Hepatocyte (in vitro differentiated cells): Measurements from ENCODE around the gene SNAP29. TPM values are rescaled to one million over a fixed set of nuclear protein-coding genes. Genes with fewer than 3 reads are reported as not detected.
"Not testable (repeated sequence)": the region's sequence is repeated elsewhere in the genome, so short reads cannot be mapped to it uniquely, and the experiment has no call there.

Source experiments
- DNase-seq: peaks from one replicate; pipeline ENCODE4 v3.0.0-alpha.2; 2016; ENCODE audit warnings: low spot score
- H2AFZ ChIP-seq: fragments of 200-600 bp; sonication (generic); 2 replicates; pipeline ENCODE4 v1.6.0; 2016; ENCODE audit warnings: antibody characterized with exemption, mild to moderate bottlenecking
- H3K27ac ChIP-seq: fragments of 200-600 bp; sonication (generic); 2 replicates; pipeline ENCODE4 v1.5.1; 2016; ENCODE audit warnings: mild to moderate bottlenecking
- H3K27me3 ChIP-seq: fragments of 200-600 bp; sonication (generic); 2 replicates; pipeline ENCODE4 v1.6.1; 2016
- H3K36me3 ChIP-seq: fragments of 200-600 bp; sonication (generic); replicated peaks from 2 replicates; pipeline ENCODE4 v1.5.1; 2016; ENCODE audit warnings: low read depth; ENCODE audit not compliant: insufficient read depth
- H3K4me1 ChIP-seq: fragments of 200-600 bp; sonication (generic); 2 replicates; pipeline ENCODE4 v1.5.1; 2016; ENCODE audit warnings: mild to moderate bottlenecking, moderate library complexity; ENCODE audit not compliant: insufficient read depth
- H3K4me2 ChIP-seq: fragments of 200-600 bp; sonication (generic); 2 replicates; pipeline ENCODE4 v1.6.0; 2016
- H3K4me3 ChIP-seq: fragments of 200-600 bp; sonication (generic); 2 replicates; pipeline ENCODE4 v1.5.1; 2016; ENCODE audit warnings: mild to moderate bottlenecking
- H3K79me2 ChIP-seq: fragments of 200-600 bp; sonication (generic); 2 replicates; pipeline ENCODE4 v1.6.0; 2017; ENCODE audit warnings: mild to moderate bottlenecking
- H3K9me2 ChIP-seq: fragments of 200-600 bp; sonication (generic); replicated peaks from 2 replicates; pipeline ENCODE4 v1.6.0; 2017; ENCODE audit warnings: mild to moderate bottlenecking; ENCODE audit not compliant: insufficient read depth
- H3K9me3 ChIP-seq: fragments of 200-600 bp; sonication (generic); 2 replicates; pipeline ENCODE4 v1.5.1; 2016; ENCODE audit warnings: low read depth, mild to moderate bottlenecking
- H4K20me1 ChIP-seq: fragments of 200-600 bp; sonication (generic); 2 replicates; pipeline ENCODE4 v1.6.0; 2016; ENCODE audit warnings: mild to moderate bottlenecking; ENCODE audit not compliant: insufficient read depth, poor library complexity, severe bottlenecking
- EZH2 ChIP-seq: fragments of 200-600 bp; sonication (generic); IDR thresholded peaks from 2 replicates; pipeline ENCODE4 v1.6.1; 2016; ENCODE audit warnings: antibody characterized with exemption, mild to moderate bottlenecking, borderline replicate concordance
- EZH2phosphoT487 ChIP-seq: fragments of 200-600 bp; sonication (generic); IDR thresholded peaks from one replicate; pipeline ENCODE4 v1.6.1; 2018; ENCODE audit warnings: antibody characterized with exemption, mild to moderate bottlenecking, low read depth, moderate library complexity; ENCODE audit not compliant: unreplicated experiment, severe bottlenecking
- WGBS: methylation state at CpG from one replicate; pipeline ENCODE4 v1.1.6; 2016; ENCODE audit warnings: low lambda C conversion rate; ENCODE audit errors: missing lambda C conversion rate; 5-methylcytosine and 5-hydroxymethylcytosine counted together
- polyA plus RNA-seq: library from polyadenylated mRNA; unstranded; fragments of >200 nt; fragmentation: Nextera tagmentation; extraction: Ambion mirVana; gene quantifications from 2 replicates; pipeline ENCODE4 v1.2.1, GENCODE V29; 2016
- total RNA-seq: library from RNA; depleted of rRNA; stranded (reverse); fragments of >200 nt; gene quantifications from 2 replicates; pipeline ENCODE4 v1.2.3, GENCODE V29; 2014
- TF ChIP-seq, protein P1 (sequence below): fragments of 200-600 bp; sonication (generic); IDR thresholded peaks from 2 replicates; pipeline ENCODE4 v1.5.1; 2016; ENCODE audit warnings: antibody characterized with exemption, mild to moderate bottlenecking; ENCODE audit not compliant: poor library complexity

SNAP29 gene
- total and polyA plus RNA-seq, 2 experiments from 2014 or later: 14.5 to 41.0 TPM

DNA sequence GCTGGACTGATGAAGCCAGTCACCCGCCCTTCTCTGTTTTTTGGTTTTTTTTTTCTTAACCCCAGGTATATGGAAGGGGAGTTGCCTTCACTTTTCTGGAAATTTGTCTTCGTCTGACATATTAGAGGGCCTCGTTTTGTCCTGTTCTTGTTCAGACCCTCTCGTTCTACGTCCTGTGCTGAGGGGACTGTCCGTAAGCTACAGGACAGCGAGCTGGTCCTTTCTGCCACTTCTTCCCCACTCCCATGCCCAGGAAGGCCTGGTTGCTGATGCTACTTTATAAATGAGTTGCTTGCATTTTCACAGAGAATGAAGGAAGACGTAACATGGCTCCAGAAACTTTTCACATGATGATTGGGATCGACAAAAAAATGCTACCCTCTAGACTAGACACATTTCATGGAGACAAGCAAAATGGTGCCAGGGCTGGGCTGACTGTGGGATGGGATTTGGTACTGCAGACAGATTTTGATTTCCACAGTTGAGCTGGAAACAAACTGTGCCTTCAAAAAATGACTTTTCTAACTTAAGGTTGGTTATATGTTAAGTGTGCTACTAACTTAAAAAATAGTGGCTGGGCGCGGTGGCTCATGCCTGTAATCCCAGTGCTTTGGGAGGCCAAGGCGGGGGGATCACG lies 31.2 kb downstream of the SNAP29 start:
- Histone ChIP-seq H3K4me1 (no peaks in the 10 kb centered on the region), H3K4me2 (no peak overlapping the region), H2AFZ (no peak overlapping the region), H4K20me1 (no peaks in the 10 kb centered on the region), H3K9me2 (no peaks in the 10 kb centered on the region), H3K79me2 (no peaks in the 10 kb centered on the region), H3K36me3 (no peaks in the 10 kb centered on the region), H3K27ac (no peak overlapping the region), H3K4me3 (no peak overlapping the region), H3K9me3 (no peaks in the 10 kb centered on the region), H3K27me3 (no peaks in the 10 kb centered on the region)
- WGBS: 94% methylated on average over 13 of the region's 13 CpGs
- DNase-seq: no peak
- no peak for TF ChIP-seq EZH2phosphoT487
- TF ChIP-seq, protein P1, sequence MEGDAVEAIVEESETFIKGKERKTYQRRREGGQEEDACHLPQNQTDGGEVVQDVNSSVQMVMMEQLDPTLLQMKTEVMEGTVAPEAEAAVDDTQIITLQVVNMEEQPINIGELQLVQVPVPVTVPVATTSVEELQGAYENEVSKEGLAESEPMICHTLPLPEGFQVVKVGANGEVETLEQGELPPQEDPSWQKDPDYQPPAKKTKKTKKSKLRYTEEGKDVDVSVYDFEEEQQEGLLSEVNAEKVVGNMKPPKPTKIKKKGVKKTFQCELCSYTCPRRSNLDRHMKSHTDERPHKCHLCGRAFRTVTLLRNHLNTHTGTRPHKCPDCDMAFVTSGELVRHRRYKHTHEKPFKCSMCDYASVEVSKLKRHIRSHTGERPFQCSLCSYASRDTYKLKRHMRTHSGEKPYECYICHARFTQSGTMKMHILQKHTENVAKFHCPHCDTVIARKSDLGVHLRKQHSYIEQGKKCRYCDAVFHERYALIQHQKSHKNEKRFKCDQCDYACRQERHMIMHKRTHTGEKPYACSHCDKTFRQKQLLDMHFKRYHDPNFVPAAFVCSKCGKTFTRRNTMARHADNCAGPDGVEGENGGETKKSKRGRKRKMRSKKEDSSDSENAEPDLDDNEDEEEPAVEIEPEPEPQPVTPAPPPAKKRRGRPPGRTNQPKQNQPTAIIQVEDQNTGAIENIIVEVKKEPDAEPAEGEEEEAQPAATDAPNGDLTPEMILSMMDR: no peak
- TF ChIP-seq EZH2: no peak

DNA sequence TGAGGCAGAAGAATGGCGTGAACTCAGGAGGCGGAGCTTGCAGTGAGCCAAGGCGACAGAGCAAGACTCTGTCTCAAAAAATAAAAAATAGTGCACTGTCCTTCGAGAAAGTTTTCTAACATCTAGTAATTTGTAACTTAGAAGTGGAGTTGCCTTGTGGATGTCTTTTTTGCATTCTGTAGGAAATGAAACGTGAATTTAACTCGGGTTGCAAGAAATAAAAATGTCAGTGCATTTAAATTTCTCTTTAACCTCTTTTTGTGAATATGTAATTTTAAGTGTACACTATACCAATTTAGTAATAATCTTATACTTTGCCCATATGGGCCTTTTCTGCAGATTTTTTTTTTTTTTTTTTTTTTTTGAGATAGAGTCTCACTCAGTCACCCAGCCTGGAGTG lies 32.2 kb downstream of the SNAP29 start:
- no peaks in the 10 kb centered on the region for H3K9me2 ChIP-seq
- H3K27ac ChIP-seq: no peak overlapping the region
- no peak overlapping the region for H3K4me3 ChIP-seq
- TF ChIP-seq EZH2phosphoT487 (no peak), EZH2 (no peak)
- TF ChIP-seq, protein P1: no peak
- no peaks in the 10 kb centered on the region for H3K79me2 ChIP-seq
- no peaks in the 10 kb centered on the region for H3K27me3 ChIP-seq
- 93% methylated on average over 6 of the region's 6 CpGs for WGBS
- DNase-seq: no peak
- no peak overlapping the region for H3K4me2 ChIP-seq
- H4K20me1 ChIP-seq: no peaks in the 10 kb centered on the region
- no peak overlapping the region for H2AFZ ChIP-seq
- H3K9me3 ChIP-seq: no peaks in the 10 kb centered on the region
- H3K4me1 ChIP-seq: no peaks in the 10 kb centered on the region
- H3K36me3 ChIP-seq: no peaks in the 10 kb centered on the region

DNA sequence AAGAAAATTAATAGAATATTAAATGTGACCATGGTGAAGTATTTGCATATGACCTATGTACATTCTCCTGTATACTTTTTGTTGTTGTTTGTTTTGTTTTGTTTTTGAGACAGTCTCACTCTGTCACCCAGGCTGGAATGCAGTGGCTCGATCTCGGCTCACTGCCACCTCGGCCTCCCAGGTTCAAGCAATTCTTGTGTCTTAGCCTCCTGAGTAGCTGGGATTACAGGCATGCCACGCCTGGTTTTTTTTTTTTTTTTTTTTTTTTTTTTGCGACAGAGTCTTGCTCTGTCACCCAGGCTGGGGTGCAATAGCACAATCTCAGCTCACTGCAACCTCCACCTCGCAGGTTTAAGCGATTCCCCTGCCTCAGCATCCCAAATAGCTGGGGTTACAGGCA lies 38.9 kb downstream of the SNAP29 start:
- H3K79me2 ChIP-seq, H3K36me3 ChIP-seq, DNase-seq, H3K4me3 ChIP-seq, H2AFZ ChIP-seq, H3K4me1 ChIP-seq, H3K4me2 ChIP-seq, H3K9me3 ChIP-seq, H3K9me2 ChIP-seq, H3K27me3 ChIP-seq, H4K20me1 ChIP-seq, H3K27ac ChIP-seq: not testable (repeated sequence)
- 84% methylated on average over 6 of the region's 7 CpGs for WGBS

DNA sequence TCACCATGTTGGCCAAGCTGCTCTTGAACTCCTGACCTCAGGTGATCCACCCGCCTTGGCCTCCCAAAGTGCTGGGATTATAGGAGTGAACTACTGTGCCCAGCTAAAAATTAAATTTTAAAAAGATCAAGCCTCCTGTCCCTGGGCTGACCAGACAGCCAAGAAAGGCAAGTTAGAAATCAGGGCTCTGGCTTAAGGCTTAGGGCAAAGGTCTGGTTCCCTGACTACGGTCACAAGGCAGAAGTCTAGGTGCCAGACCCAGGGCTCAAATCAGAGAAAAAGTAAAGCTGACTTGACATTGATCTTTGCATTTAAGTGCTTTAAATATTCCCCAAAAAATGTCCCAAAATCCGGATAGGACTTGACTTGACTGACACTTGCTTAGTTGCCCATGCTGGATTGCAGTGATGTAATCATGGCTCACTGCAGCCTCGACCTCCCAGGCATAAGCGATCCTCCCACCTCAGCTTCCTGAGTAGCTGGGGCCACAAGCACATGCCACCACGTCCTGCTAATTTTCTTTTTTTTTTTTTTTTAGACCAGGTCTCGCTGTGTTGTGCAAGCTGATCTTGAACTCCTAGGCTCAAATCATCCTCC lies 41.1 kb downstream of the SNAP29 start:
- no peaks in the 10 kb centered on the region for H3K9me2 ChIP-seq
- 83% methylated on average over 7 of the region's 7 CpGs for WGBS
- no peak overlapping the region for H3K4me3 ChIP-seq
- TF ChIP-seq EZH2: no peak
- TF ChIP-seq, protein P1: no peak
- H3K4me2 ChIP-seq: no peak overlapping the region
- no peaks in the 10 kb centered on the region for H3K79me2 ChIP-seq
- no peaks in the 10 kb centered on the region for H3K27me3 ChIP-seq
- no peaks in the 10 kb centered on the region for H3K36me3 ChIP-seq
- no peaks in the 10 kb centered on the region for H3K4me1 ChIP-seq
- H3K27ac ChIP-seq: no peak overlapping the region
- DNase-seq: no peak
- H3K9me3 ChIP-seq: no peaks in the 10 kb centered on the region
- H4K20me1 ChIP-seq: no peaks in the 10 kb centered on the region
- H2AFZ ChIP-seq: no peak overlapping the region

DNA sequence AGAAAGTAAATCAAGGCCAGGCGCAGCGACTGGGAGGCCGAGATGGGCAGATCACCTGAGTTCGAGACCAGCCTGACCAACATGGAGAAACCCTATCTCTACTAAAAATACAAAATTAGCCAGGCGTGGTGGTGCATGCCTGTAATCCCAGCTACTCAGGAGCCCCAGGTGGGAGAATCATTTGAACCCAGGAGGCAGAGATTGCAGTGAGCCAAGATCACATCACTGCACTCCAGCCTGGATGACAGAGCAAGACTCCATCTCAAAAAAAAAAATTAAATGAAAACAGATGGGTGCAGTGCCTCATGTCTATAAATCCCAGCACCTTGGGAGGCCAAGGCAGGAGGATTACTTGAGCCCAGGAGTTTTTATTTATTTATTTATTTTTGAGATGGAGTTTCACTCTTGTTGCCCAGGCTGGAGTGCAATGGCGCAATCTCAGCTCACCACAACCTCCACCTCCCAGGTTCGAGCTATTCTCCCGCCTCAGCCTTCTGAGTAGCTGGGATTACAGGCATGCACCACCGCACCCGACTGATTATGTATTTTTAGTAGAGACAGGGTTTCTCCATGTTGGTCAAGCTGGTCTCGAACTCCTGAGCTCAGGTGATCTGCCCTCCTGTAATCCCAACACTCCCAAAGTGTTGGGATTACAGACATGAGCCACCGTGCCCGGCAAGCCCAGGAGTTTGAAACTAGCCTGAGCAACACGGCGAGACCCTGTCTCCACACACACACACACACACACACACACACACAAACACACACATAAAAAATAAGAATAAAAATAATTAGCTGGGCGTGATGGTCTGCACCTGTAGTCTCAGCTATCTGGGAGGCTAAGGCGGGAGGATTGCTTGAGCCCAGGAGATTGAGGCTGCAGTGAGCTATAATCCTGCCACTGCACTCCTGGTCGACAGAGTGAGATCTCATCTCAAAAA lies 42.6 kb downstream of the SNAP29 start:
- not testable (repeated sequence) for H4K20me1 ChIP-seq, H3K79me2 ChIP-seq, H2AFZ ChIP-seq, H3K9me3 ChIP-seq, H3K9me2 ChIP-seq, H3K4me2 ChIP-seq, H3K36me3 ChIP-seq, H3K4me3 ChIP-seq, H3K27me3 ChIP-seq, DNase-seq, H3K27ac ChIP-seq, H3K4me1 ChIP-seq
- WGBS: 93% methylated on average over 18 of the region's 18 CpGs
